H9 (cell line): Measurements from ENCODE around the gene ERCC6L2. TPM values are rescaled to one million over a fixed set of nuclear protein-coding genes. Genes with fewer than 3 reads are reported as not detected.

Source experiments
- DNase-seq: peaks from one replicate; pipeline ENCODE4 v3.0.0-alpha.2; 2017
- H2AFZ ChIP-seq: one replicate; pipeline ENCODE4 v1.6.1; 2013; ENCODE audit warnings: mild to moderate bottlenecking, low read length, control low read depth, moderate library complexity
- H2AK5ac ChIP-seq: 2 replicates; pipeline ENCODE4 v1.6.1; 2013; ENCODE audit warnings: low read length, control low read depth, mixed read lengths; ENCODE audit not compliant: insufficient read length
- H2BK120ac ChIP-seq: one replicate; pipeline ENCODE4 v1.6.1; 2013; ENCODE audit warnings: low read depth, mild to moderate bottlenecking, low read length, control low read depth, inconsistent platforms; ENCODE audit not compliant: poor library complexity, severe bottlenecking
- H2BK12ac ChIP-seq: 2 replicates; pipeline ENCODE4 v1.6.1; 2013; ENCODE audit warnings: low read length, control low read depth, mixed read lengths, low read depth; ENCODE audit not compliant: insufficient read length
- H2BK15ac ChIP-seq: 2 replicates; pipeline ENCODE4 v1.6.1; 2013; ENCODE audit warnings: low read depth, low read length, control low read depth
- H2BK20ac ChIP-seq: one replicate; pipeline ENCODE4 v1.6.1; 2013; ENCODE audit warnings: low read depth, mild to moderate bottlenecking, low read length, control low read depth, inconsistent platforms; ENCODE audit not compliant: poor library complexity, severe bottlenecking
- H2BK5ac ChIP-seq: 2 replicates; pipeline ENCODE4 v1.6.1; 2013; ENCODE audit warnings: low read length, control low read depth, mixed read lengths; ENCODE audit not compliant: insufficient read length
- H3K14ac ChIP-seq: 2 replicates; pipeline ENCODE4 v1.6.1; 2013; ENCODE audit warnings: low read length, control low read depth; ENCODE audit not compliant: insufficient read depth
- H3K18ac ChIP-seq: 2 replicates; pipeline ENCODE4 v1.6.1; 2013; ENCODE audit warnings: low read depth, mild to moderate bottlenecking, mixed read lengths, low read length, control low read depth; ENCODE audit not compliant: insufficient read length
- H3K23ac ChIP-seq: 2 replicates; pipeline ENCODE4 v1.6.1; 2013; ENCODE audit warnings: low read length, control low read depth, mixed read lengths, low read depth; ENCODE audit not compliant: insufficient read length
- H3K23me2 ChIP-seq: 2 replicates; pipeline ENCODE4 v1.6.1; 2013; ENCODE audit warnings: low read depth, mild to moderate bottlenecking, mixed read lengths, low read length, control low read depth; ENCODE audit not compliant: insufficient read length, poor library complexity, severe bottlenecking
- H3K27ac ChIP-seq: 2 replicates; pipeline ENCODE4 v1.5.1; 2013; ENCODE audit warnings: low read length, control low read depth, mixed read lengths, low read depth; ENCODE audit not compliant: insufficient read length
- H3K27me3 ChIP-seq: 2 replicates; pipeline ENCODE4 v1.6.1; 2013; ENCODE audit warnings: low read length, control low read depth, inconsistent platforms; ENCODE audit not compliant: insufficient read depth
- H3K4ac ChIP-seq: 2 replicates; pipeline ENCODE4 v1.6.1; 2013; ENCODE audit warnings: low read depth, mild to moderate bottlenecking, control low read depth, inconsistent platforms, low read length, moderate library complexity
- H3K4me1 ChIP-seq: 2 replicates; pipeline ENCODE4 v1.6.1; 2013; ENCODE audit warnings: low read length, control low read depth, inconsistent platforms; ENCODE audit not compliant: insufficient read depth
- H3K4me2 ChIP-seq: 2 replicates; pipeline ENCODE4 v1.6.1; 2013; ENCODE audit warnings: low read length, control low read depth, mixed read lengths; ENCODE audit not compliant: insufficient read length, insufficient read depth
- H3K56ac ChIP-seq: 2 replicates; pipeline ENCODE4 v1.6.1; 2013; ENCODE audit warnings: low read depth, mild to moderate bottlenecking, mixed read lengths, low read length, control low read depth; ENCODE audit not compliant: insufficient read length
- H3K79me1 ChIP-seq: 2 replicates; pipeline ENCODE4 v1.6.1; 2013; ENCODE audit warnings: low read depth, mild to moderate bottlenecking, moderate library complexity, low read length, control low read depth, inconsistent platforms; ENCODE audit not compliant: insufficient read depth, poor library complexity, severe bottlenecking
- H3K79me2 ChIP-seq: 2 replicates; pipeline ENCODE4 v1.6.1; 2013; ENCODE audit warnings: low read length, control low read depth, inconsistent platforms; ENCODE audit not compliant: insufficient read depth
- H3K9ac ChIP-seq: 2 replicates; pipeline ENCODE4 v1.6.1; 2013; ENCODE audit warnings: low read length, control low read depth, mixed read lengths; ENCODE audit not compliant: insufficient read length; ENCODE audit errors: extremely low read depth
- H3K9me3 ChIP-seq: one replicate; pipeline ENCODE4 v1.6.1; 2013; ENCODE audit warnings: low read depth, low read length, inconsistent platforms; ENCODE audit not compliant: control insufficient read depth
- H3T11ph ChIP-seq: one replicate; pipeline ENCODE4 v1.6.1; 2013; ENCODE audit warnings: mild to moderate bottlenecking, low read length, control low read depth, inconsistent platforms
- H4K20me1 ChIP-seq: one replicate; pipeline ENCODE4 v1.6.1; 2013; ENCODE audit not compliant: control insufficient read depth, insufficient read length, insufficient read depth
- H4K5ac ChIP-seq: 2 replicates; pipeline ENCODE4 v1.6.1; 2013; ENCODE audit warnings: low read depth, mild to moderate bottlenecking, mixed read lengths, low read length, control low read depth; ENCODE audit not compliant: insufficient read length
- H4K8ac ChIP-seq: replicated peaks from 2 replicates; pipeline ENCODE4 v1.6.1; 2013; ENCODE audit warnings: low read length, control low read depth, mixed read lengths, low read depth; ENCODE audit not compliant: insufficient read length
- H4K91ac ChIP-seq: 2 replicates; pipeline ENCODE4 v1.6.1; 2013; ENCODE audit warnings: low read depth, mild to moderate bottlenecking, moderate library complexity, mixed read lengths, low read length, control low read depth; ENCODE audit not compliant: insufficient read length
- H3K27ac Mint-ChIP-seq, 3 experiments: 2 replicates in 2 of 3; 3 replicates in 1 of 3; pipeline ENCODE4 v1.8.0; 2020 to 2021; ENCODE audit warnings: mixed read lengths in 3 of 3, mild to moderate bottlenecking in 1 of 3, moderate library complexity in 1 of 3
- H3K27me3 Mint-ChIP-seq: 2 replicates; pipeline ENCODE4 v1.8.0; 2021; ENCODE audit warnings: low read depth, mild to moderate bottlenecking, moderate library complexity, mixed read lengths
- H3K36me3 Mint-ChIP-seq, 3 experiments: 2 replicates in 2 of 3; 3 replicates in 1 of 3; pipeline ENCODE4 v1.8.0; 2020 to 2021; ENCODE audit warnings: low read depth in 3 of 3, mixed read lengths in 3 of 3; ENCODE audit not compliant: insufficient read depth in 1 of 3
- H3K4me1 Mint-ChIP-seq, 2 experiments: 2 replicates each; pipeline ENCODE4 v1.8.0; 2020; ENCODE audit warnings: mixed read lengths in 2 of 2
- H3K4me3 Mint-ChIP-seq, 2 experiments: 2 replicates in 1 of 2; 3 replicates in 1 of 2; pipeline ENCODE4 v1.8.0; 2020 to 2021; ENCODE audit warnings: mild to moderate bottlenecking in 2 of 2, mixed read lengths in 2 of 2, moderate library complexity in 1 of 2
- H3K9me3 Mint-ChIP-seq, 2 experiments: 2 replicates in 1 of 2; 3 replicates in 1 of 2; pipeline ENCODE4 v1.8.0; 2020; ENCODE audit warnings: mild to moderate bottlenecking in 2 of 2, mixed read lengths in 2 of 2, moderate library complexity in 1 of 2
- CTCF ChIP-seq: fragments of 200-600 bp; sonication (generic); conservative IDR thresholded peaks from 3 replicates; pipeline ENCODE4 v1.8.0; 2021; ENCODE audit warnings: antibody characterized with exemption, mild to moderate bottlenecking
- total RNA-seq: library from RNA; stranded (reverse); gene quantifications from 2 replicates; pipeline ENCODE4 v1.2.1, GENCODE V29; 2021

Gene ERCC6L2
- total RNA-seq, 1 experiment from 2014 or later = 57.7 TPM

- H3K9me3 Mint-ChIP-seq = no peaks in the 10 kb centered on the region
- Histone ChIP-seq H4K91ac (no peak overlapping the region), H2BK120ac (no peak overlapping the region), H2BK20ac (no peak overlapping the region), H3K79me2 (no peaks in the 10 kb centered on the region), H3K4me2 (no peak overlapping the region), H2BK15ac (no peak overlapping the region), H3K9me3 (no peaks in the 10 kb centered on the region), H3K14ac (no peak overlapping the region), H3K23ac (no peak overlapping the region), H4K5ac (no peak overlapping the region), H3K79me1 (no peaks in the 10 kb centered on the region), H3K18ac (no peak overlapping the region), H4K8ac (no peak overlapping the region), H3K56ac (no peak overlapping the region), H2BK12ac (no peak overlapping the region), H3K4me1 (no peaks in the 10 kb centered on the region), H2AK5ac (no peak overlapping the region), H3K27me3 (no peaks in the 10 kb centered on the region), H3K9ac (no peak overlapping the region), H2AFZ (no peak overlapping the region), H2BK5ac (no peak overlapping the region), H4K20me1 (no peaks in the 10 kb centered on the region), H3T11ph (no peak overlapping the region), H3K4ac (no peak overlapping the region), H3K23me2 (no peaks in the 10 kb centered on the region), H3K27ac (no peak overlapping the region)
- H3K36me3 Mint-ChIP-seq = no peaks in the 10 kb centered on the region
- TF ChIP-seq CTCF = no peak
- no peaks in the 10 kb centered on the region for H3K27me3 Mint-ChIP-seq
- DNase-seq = no peak
- no peak overlapping the region for H3K27ac Mint-ChIP-seq
- H3K4me1 Mint-ChIP-seq = peaks cover 10 to 11% of the 10 kb centered on the region in 2 experiments; a peak in 3 of 4 replicates
- no peak overlapping the region for H3K4me3 Mint-ChIP-seq
These were observed 19.5 kb upstream of the ERCC6L2 start for GRCh38 chr9:95855961-95856360.
